Caco-2 (cell line): Measurements from ENCODE around the gene ZBED1. TPM values are rescaled to one million over a fixed set of nuclear protein-coding genes. Genes with fewer than 3 reads are reported as not detected.

Experiments
- BruUV-seq: library from RNA; stranded (reverse); fragments of 400-500 nt; replicated peaks from 2 replicates; lab custom pipeline; 2021; lab: Mats Ljungman, UMichigan
- CTCF ChIA-PET: fragments of 300-600 bp; sonication (Branson Sonifier 250); formaldehyde crosslinking; loops from one replicate; lab custom pipeline; 2022; ENCODE audit warnings: antibody characterized with exemption; lab: Charles Lee
- POLR2A ChIA-PET: fragments of 300-600 bp; sonication (Branson Sonifier 250); formaldehyde crosslinking; loops from one replicate; lab custom pipeline; 2022; ENCODE audit warnings: antibody characterized with exemption; lab: Charles Lee
- DNase-seq, 2 experiments: peaks; one replicate each; pipeline versions ENCODE4 v3.0.0 to v3.0.0-alpha.2; 2020 to 2022
- H3K27me3 ChIP-seq: replicated peaks from 2 replicates; pipeline ENCODE4 v1.6.0; 2011; ENCODE audit warnings: low read length; ENCODE audit not compliant: control insufficient read depth, insufficient read depth
- H3K36me3 ChIP-seq: 2 replicates; pipeline ENCODE4 v1.5.1; 2011; ENCODE audit warnings: low read length; ENCODE audit not compliant: control insufficient read depth, insufficient read depth
- H3K4me1 ChIP-seq: fragments of 250-450 bp; sonication (Bioruptor Pico); 2 replicates; pipeline ENCODE4 v1.5.1; 2020; ENCODE audit warnings: mild to moderate bottlenecking
- H3K4me3 ChIP-seq: 2 replicates; pipeline ENCODE4 v1.5.1; 2011; ENCODE audit warnings: low read depth, mild to moderate bottlenecking, control low read depth, low read length
- H3K9me3 ChIP-seq: fragments of 250-450 bp; sonication (Bioruptor Pico); 2 replicates; pipeline ENCODE4 v1.5.1; 2020; ENCODE audit warnings: mild to moderate bottlenecking, moderate library complexity
- H3K27ac Mint-ChIP-seq: one replicate; pipeline ENCODE4 v1.8.0; 2022; ENCODE audit warnings: mixed read lengths; ENCODE audit not compliant: unreplicated experiment
- H3K27me3 Mint-ChIP-seq: one replicate; pipeline ENCODE4 v1.8.0; 2022; ENCODE audit warnings: mixed read lengths; ENCODE audit not compliant: insufficient read depth, unreplicated experiment
- H3K36me3 Mint-ChIP-seq: one replicate; pipeline ENCODE4 v1.8.0; 2022; ENCODE audit warnings: mild to moderate bottlenecking, mixed read lengths; ENCODE audit not compliant: insufficient read depth, unreplicated experiment
- H3K4me1 Mint-ChIP-seq: one replicate; pipeline ENCODE4 v1.8.0; 2022; ENCODE audit warnings: low read depth, mixed read lengths; ENCODE audit not compliant: unreplicated experiment
- H3K4me3 Mint-ChIP-seq: one replicate; pipeline ENCODE4 v1.8.0; 2022; ENCODE audit warnings: mild to moderate bottlenecking, moderate library complexity, mixed read lengths; ENCODE audit not compliant: unreplicated experiment
- H3K9me3 Mint-ChIP-seq: one replicate; pipeline ENCODE4 v1.8.0; 2022; ENCODE audit warnings: mixed read lengths; ENCODE audit not compliant: unreplicated experiment
- CTCF ChIP-seq, 2 experiments: fragments of 200-600 bp in 1 of 2; IDR thresholded peaks; 1 replicate in 1 of 2; 2 replicates in 1 of 2; pipeline versions ENCODE4 v1.5.1 to v1.8.0; 2011 to 2022; ENCODE audit warnings: antibody characterized with exemption in 1 of 2, control low read depth in 1 of 2, inconsistent platforms in 1 of 2, low read depth in 1 of 2, low read length in 1 of 2, mild to moderate bottlenecking in 1 of 2, moderate library complexity in 1 of 2; ENCODE audit not compliant: insufficient read depth in 1 of 2, severe bottlenecking in 1 of 2, unreplicated experiment in 1 of 2
- intact Hi-C: fragments of 100-400 bp; cut with micrococcal nuclease; formaldehyde crosslinking; loops from one replicate; pipeline ENCODE4 v1.10.0; 2022; ENCODE audit not compliant: unreplicated experiment
- total RNA-seq: library from RNA; stranded (reverse); gene quantifications from 2 replicates; pipeline ENCODE4 v1.2.3, GENCODE V29; 2022

ZBED1 gene
- total RNA-seq, 1 experiment from 2014 or later, result 68.8 TPM

GRCh38 chrX:2547736-2548135, 47.0 kb upstream of the ZBED1 start:
- H3K27me3 ChIP-seq, result no peaks in the 10 kb centered on the region
- Mint-ChIP-seq H3K27me3 (no peaks in the 10 kb centered on the region), H3K36me3 (peaks cover 11% of the 10 kb centered on the region), H3K9me3 (peaks cover 15% of the 10 kb centered on the region), H3K27ac (no peak overlapping the region), H3K4me1 (peaks cover 12% of the 10 kb centered on the region), H3K4me3 (no peak overlapping the region)
- DNase-seq, result no peak
- ChIA-PET POLR2A (no interaction called here), CTCF (no interaction called here)
- intact Hi-C loops, result no loop called here
- TF ChIP-seq CTCF (IDR thresholded peaks at IDR 0.05; ENCODE audit: insufficient read depth in 1 of 2, low read depth in 1 of 2, low read length in 1 of 2, severe bottlenecking in 1 of 2, unreplicated experiment in 1 of 2), result no peak
- H3K4me1 ChIP-seq, result peaks cover 13% of the 10 kb centered on the region
- H3K9me3 ChIP-seq, result no peaks in the 10 kb centered on the region
- BruUV-seq, result no TSS peak
- H3K36me3 ChIP-seq, result no peaks in the 10 kb centered on the region
- no peak overlapping the region for H3K4me3 ChIP-seq

- Mint-ChIP-seq H3K4me1 (peaks cover 8% of the 10 kb centered on the region), H3K4me3 (no peak overlapping the region), H3K9me3 (peaks cover 15% of the 10 kb centered on the region), H3K27me3 (no peaks in the 10 kb centered on the region), H3K36me3 (peaks cover 6% of the 10 kb centered on the region), H3K27ac (no peak overlapping the region)
- no TSS peak for BruUV-seq
- no peak for TF ChIP-seq CTCF (IDR thresholded peaks at IDR 0.05; ENCODE audit: insufficient read depth in 1 of 2, low read depth in 1 of 2, low read length in 1 of 2, severe bottlenecking in 1 of 2, unreplicated experiment in 1 of 2)
- H3K36me3 ChIP-seq, result no peaks in the 10 kb centered on the region
- intact Hi-C loops, result no loop called here
- ChIA-PET CTCF (no interaction called here), POLR2A (no interaction called here)
- DNase-seq, result no peak
- no peaks in the 10 kb centered on the region for H3K9me3 ChIP-seq
- H3K4me1 ChIP-seq, result peaks cover 4% of the 10 kb centered on the region
- H3K4me3 ChIP-seq, result no peak overlapping the region
- no peaks in the 10 kb centered on the region for H3K27me3 ChIP-seq
These were observed 45.7 kb upstream of the ZBED1 start for GRCh38 chrX:2546496-2546895.

DNA sequence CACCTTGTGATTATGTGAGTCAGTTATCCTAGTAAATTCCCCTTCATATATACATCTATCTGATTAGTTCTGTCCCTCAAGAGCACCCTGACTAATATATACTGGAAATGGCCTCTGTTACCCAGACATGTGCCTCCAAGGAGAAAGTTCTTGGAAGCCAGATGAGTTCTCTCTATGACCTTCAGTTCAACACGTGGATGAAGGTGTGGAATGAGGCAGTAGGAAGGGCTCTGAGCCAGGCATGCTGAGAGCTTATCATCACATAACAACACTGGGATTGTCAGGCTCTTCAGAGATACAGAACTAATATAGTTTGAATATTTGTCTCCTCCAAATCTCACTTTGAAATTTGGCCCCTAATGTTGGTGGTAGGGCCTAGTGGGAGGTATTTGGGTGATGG, 44.4 kb upstream of the ZBED1 start:
- H3K4me3 ChIP-seq, result no peak overlapping the region
- H3K27me3 Mint-ChIP-seq, result no peaks in the 10 kb centered on the region
- H3K9me3 ChIP-seq, result no peaks in the 10 kb centered on the region
- no peak overlapping the region for H3K4me3 Mint-ChIP-seq
- no peak for DNase-seq
- no peaks in the 10 kb centered on the region for H3K27me3 ChIP-seq
- no peak for TF ChIP-seq CTCF (IDR thresholded peaks at IDR 0.05; ENCODE audit: insufficient read depth in 1 of 2, low read depth in 1 of 2, low read length in 1 of 2, severe bottlenecking in 1 of 2, unreplicated experiment in 1 of 2)
- ChIA-PET POLR2A (no interaction called here), CTCF (no interaction called here)
- H3K4me1 Mint-ChIP-seq, result peaks cover 8% of the 10 kb centered on the region
- intact Hi-C loops, result no loop called here
- peaks cover 6% of the 10 kb centered on the region for H3K36me3 Mint-ChIP-seq
- no peaks in the 10 kb centered on the region for H3K4me1 ChIP-seq
- no peak overlapping the region for H3K27ac Mint-ChIP-seq
- no peaks in the 10 kb centered on the region for H3K36me3 ChIP-seq
- BruUV-seq, result no TSS peak
- H3K9me3 Mint-ChIP-seq, result peaks cover 15% of the 10 kb centered on the region
